MM.1S (cell line): Measurements from ENCODE around the gene CD7.

Source experiments
- CTCF ChIP-seq: fragments of 300-600 bp; sonication (generic); IDR thresholded peaks from 2 replicates; pipeline ENCODE4 v1.5.1; 2016; ENCODE audit warnings: antibody characterized with exemption, low read length, mixed read lengths
- EZH2phosphoT487 ChIP-seq: fragments of 300-600 bp; sonication (generic); IDR thresholded peaks from 2 replicates; pipeline ENCODE4 v1.6.1; 2018; ENCODE audit warnings: antibody characterized with exemption, low read length

- TF ChIP-seq CTCF (no peak), EZH2phosphoT487 (no peak)
These were observed 46.0 kb downstream of the CD7 start for GRCh38 chr17:82271401-82271800.
